ENCODE results near the gene NKTR. TPM values are rescaled to one million over a fixed set of nuclear protein-coding genes. Genes with fewer than 3 reads are reported as not detected.

NKTR gene
- total and polyA plus RNA-seq, 4 experiments from 2014 or later, result 8.9 to 269 (median 140) TPM

GRCh38 chr3:42688016-42688415 lies 87.5 kb downstream of the NKTR start:
- no peak overlapping the region for H3K27ac ChIP-seq (ENCODE audit: low read depth, low read length)
- Mint-ChIP-seq H3K9me3 (no peaks in the 10 kb centered on the region), H3K27ac (no peak overlapping the region), H3K36me3 (no peaks in the 10 kb centered on the region), H3K4me3 (no peak overlapping the region), H3K27me3 (peaks cover 11 to 16% of the 10 kb centered on the region in 2 donors), H3K4me1 (peaks cover 0 to 2% (median 0%) of the 10 kb centered on the region in 4 donors)
- DNase-seq, result no peak
- H3K36me3 ChIP-seq (ENCODE audit: insufficient read depth, low read length), result no peaks in the 10 kb centered on the region
- no peak overlapping the region for H3K4me3 ChIP-seq (ENCODE audit: low read length in 2 of 2)
- POLR2A ChIA-PET (ENCODE audit: partially characterized antibody), result no interaction called here
- CTCF ChIA-PET (ENCODE audit: partially characterized antibody), result no interaction called here
- H3K9me3 ChIP-seq (ENCODE audit: control insufficient read depth in 1 of 2, low read length in 2 of 2), result no peaks in the 10 kb centered on the region
- H3K4me1 ChIP-seq (ENCODE audit: insufficient read depth, low read length), result no peaks in the 10 kb centered on the region
- no peaks in the 10 kb centered on the region for H3K27me3 ChIP-seq (ENCODE audit: insufficient read depth, low read length)
- intact Hi-C loops (cut with micrococcal nuclease), result no loop called here

- ChIA-PET POLR2A (ENCODE audit: partially characterized antibody) (no interaction called here), CTCF (ENCODE audit: partially characterized antibody) (no interaction called here)
- no peaks in the 10 kb centered on the region for H3K36me3 ChIP-seq (ENCODE audit: insufficient read depth, low read length)
Measured at GRCh38 chr3:42688487-42689420, 88.3 kb downstream of the NKTR start.

GRCh38 chr3:42689421-42690014 lies 89.0 kb downstream of the NKTR start:
- Mint-ChIP-seq H3K4me1 (peaks cover 0 to 2% (median 0%) of the 10 kb centered on the region in 4 donors), H3K27me3 (peaks cover 6 to 15% of the 10 kb centered on the region in 2 donors), H3K9me3 (no peaks in the 10 kb centered on the region), H3K36me3 (no peaks in the 10 kb centered on the region), H3K4me3 (no peak overlapping the region), H3K27ac (no peak overlapping the region)
- intact Hi-C loops (cut with micrococcal nuclease), result no loop called here
- Histone ChIP-seq H3K36me3 (ENCODE audit: insufficient read depth, low read length) (no peaks in the 10 kb centered on the region), H3K9me3 (ENCODE audit: control insufficient read depth in 1 of 2, low read length in 2 of 2) (no peaks in the 10 kb centered on the region), H3K4me1 (ENCODE audit: insufficient read depth, low read length) (no peaks in the 10 kb centered on the region), H3K4me3 (ENCODE audit: low read length in 2 of 2) (no peak overlapping the region), H3K27ac (ENCODE audit: low read depth, low read length) (no peak overlapping the region), H3K27me3 (ENCODE audit: insufficient read depth, low read length) (no peaks in the 10 kb centered on the region)
- POLR2A ChIA-PET (ENCODE audit: partially characterized antibody), result no interaction called here
- CTCF ChIA-PET (ENCODE audit: partially characterized antibody), result no interaction called here
- DNase-seq, result no peak

More at GRCh38 chr3:42688487-42689420, 88.3 kb downstream of the NKTR start:
- no peaks in the 10 kb centered on the region for H3K27me3 ChIP-seq (ENCODE audit: insufficient read depth, low read length)
- no peaks in the 10 kb centered on the region for H3K9me3 Mint-ChIP-seq
- H3K27ac ChIP-seq (ENCODE audit: low read depth, low read length), result no peak overlapping the region
- no peaks in the 10 kb centered on the region for H3K36me3 Mint-ChIP-seq
- peaks cover 0 to 2% (median 0%) of the 10 kb centered on the region in 4 donors for H3K4me1 Mint-ChIP-seq
- no peak for DNase-seq
- peaks cover 7 to 16% of the 10 kb centered on the region in 2 donors for H3K27me3 Mint-ChIP-seq
- H3K4me3 ChIP-seq (ENCODE audit: low read length in 2 of 2), result no peak overlapping the region
- no peak overlapping the region for H3K27ac Mint-ChIP-seq
- no peaks in the 10 kb centered on the region for H3K4me1 ChIP-seq (ENCODE audit: insufficient read depth, low read length)
- no peak overlapping the region for H3K4me3 Mint-ChIP-seq
- intact Hi-C loops (cut with micrococcal nuclease), result no loop called here
- H3K9me3 ChIP-seq (ENCODE audit: control insufficient read depth in 1 of 2, low read length in 2 of 2), result no peaks in the 10 kb centered on the region

GRCh38 chr3:42690191-42690590 lies 89.7 kb downstream of the NKTR start:
- no peak for DNase-seq
- Mint-ChIP-seq H3K27me3 (peaks cover 1 to 10% of the 10 kb centered on the region in 2 donors), H3K27ac (no peak overlapping the region), H3K4me3 (no peak overlapping the region), H3K9me3 (no peaks in the 10 kb centered on the region), H3K36me3 (no peaks in the 10 kb centered on the region), H3K4me1 (peaks cover 0 to 2% (median 0%) of the 10 kb centered on the region in 4 donors)
- Histone ChIP-seq H3K36me3 (ENCODE audit: insufficient read depth, low read length) (no peaks in the 10 kb centered on the region), H3K27ac (ENCODE audit: low read depth, low read length) (no peak overlapping the region), H3K4me3 (ENCODE audit: low read length in 2 of 2) (no peak overlapping the region), H3K4me1 (ENCODE audit: insufficient read depth, low read length) (no peaks in the 10 kb centered on the region), H3K27me3 (ENCODE audit: insufficient read depth, low read length) (no peaks in the 10 kb centered on the region), H3K9me3 (ENCODE audit: control insufficient read depth in 1 of 2, low read length in 2 of 2) (no peaks in the 10 kb centered on the region)
- POLR2A ChIA-PET (ENCODE audit: partially characterized antibody), result no interaction called here
- intact Hi-C loops (cut with micrococcal nuclease), result no loop called here
- CTCF ChIA-PET (ENCODE audit: partially characterized antibody), result no interaction called here

GRCh38 chr3:42690766-42691680 lies 90.5 kb downstream of the NKTR start:
- H3K36me3 Mint-ChIP-seq, result no peaks in the 10 kb centered on the region
- peaks cover 1 to 8% of the 10 kb centered on the region in 2 donors for H3K27me3 Mint-ChIP-seq
- Histone ChIP-seq H3K36me3 (ENCODE audit: insufficient read depth, low read length) (no peaks in the 10 kb centered on the region), H3K27me3 (ENCODE audit: insufficient read depth, low read length) (no peaks in the 10 kb centered on the region), H3K27ac (ENCODE audit: low read depth, low read length) (no peak overlapping the region), H3K9me3 (ENCODE audit: control insufficient read depth in 1 of 2, low read length in 2 of 2) (no peaks in the 10 kb centered on the region), H3K4me3 (ENCODE audit: low read length in 2 of 2) (no peak overlapping the region), H3K4me1 (ENCODE audit: insufficient read depth, low read length) (no peaks in the 10 kb centered on the region)
- no peaks in the 10 kb centered on the region for H3K4me1 Mint-ChIP-seq
- ChIA-PET CTCF (ENCODE audit: partially characterized antibody) (no interaction called here), POLR2A (ENCODE audit: partially characterized antibody) (no interaction called here)
- no peak overlapping the region for H3K27ac Mint-ChIP-seq
- H3K4me3 Mint-ChIP-seq, result no peak overlapping the region
- intact Hi-C loops (cut with micrococcal nuclease), result no loop called here
- H3K9me3 Mint-ChIP-seq, result no peaks in the 10 kb centered on the region
- no peak for DNase-seq

GRCh38 chr3:42691816-42692666 lies 91.6 kb downstream of the NKTR start:
- ChIA-PET CTCF (ENCODE audit: partially characterized antibody) (no interaction called here), POLR2A (ENCODE audit: partially characterized antibody) (no interaction called here)
- no peak for DNase-seq
- Histone ChIP-seq H3K4me1 (ENCODE audit: insufficient read depth, low read length) (no peaks in the 10 kb centered on the region), H3K36me3 (ENCODE audit: insufficient read depth, low read length) (no peaks in the 10 kb centered on the region), H3K27me3 (ENCODE audit: insufficient read depth, low read length) (no peaks in the 10 kb centered on the region), H3K4me3 (ENCODE audit: low read length in 2 of 2) (no peak overlapping the region), H3K27ac (ENCODE audit: low read depth, low read length) (no peak overlapping the region), H3K9me3 (ENCODE audit: control insufficient read depth in 1 of 2, low read length in 2 of 2) (no peaks in the 10 kb centered on the region)
- H3K4me1 Mint-ChIP-seq, result no peaks in the 10 kb centered on the region
- intact Hi-C loops (cut with micrococcal nuclease), result no loop called here
- H3K4me3 Mint-ChIP-seq, result no peak overlapping the region
- no peak overlapping the region for H3K27ac Mint-ChIP-seq
- no peaks in the 10 kb centered on the region for H3K9me3 Mint-ChIP-seq
- H3K27me3 Mint-ChIP-seq, result peaks cover 1 to 3% of the 10 kb centered on the region in 2 donors
- H3K36me3 Mint-ChIP-seq, result no peaks in the 10 kb centered on the region
